22Rv1 (cell line): ENCODE measurements around the gene ELAPOR1.

Source experiments
- H3K27ac ChIP-seq: fragments of 450-650 bp; 2 replicates; pipeline ENCODE4 v1.5.1; 2017
- CTCF ChIP-seq: fragments of 450-650 bp; IDR thresholded peaks from 2 replicates; pipeline ENCODE4 v1.5.1; 2017; ENCODE audit warnings: mild to moderate bottlenecking
- ZFX ChIP-seq: fragments of 450-650 bp; IDR thresholded peaks from 2 replicates; pipeline ENCODE4 v1.6.1; 2017; ENCODE audit warnings: antibody characterized with exemption, borderline replicate concordance

ELAPOR1 gene

GRCh38 chr1:109160071-109160840 lies 46.3 kb downstream of the ELAPOR1 start:
- H3K27ac ChIP-seq: peak overlapping the region; percentile 66
- TF ChIP-seq ZFX: no peak

DNA sequence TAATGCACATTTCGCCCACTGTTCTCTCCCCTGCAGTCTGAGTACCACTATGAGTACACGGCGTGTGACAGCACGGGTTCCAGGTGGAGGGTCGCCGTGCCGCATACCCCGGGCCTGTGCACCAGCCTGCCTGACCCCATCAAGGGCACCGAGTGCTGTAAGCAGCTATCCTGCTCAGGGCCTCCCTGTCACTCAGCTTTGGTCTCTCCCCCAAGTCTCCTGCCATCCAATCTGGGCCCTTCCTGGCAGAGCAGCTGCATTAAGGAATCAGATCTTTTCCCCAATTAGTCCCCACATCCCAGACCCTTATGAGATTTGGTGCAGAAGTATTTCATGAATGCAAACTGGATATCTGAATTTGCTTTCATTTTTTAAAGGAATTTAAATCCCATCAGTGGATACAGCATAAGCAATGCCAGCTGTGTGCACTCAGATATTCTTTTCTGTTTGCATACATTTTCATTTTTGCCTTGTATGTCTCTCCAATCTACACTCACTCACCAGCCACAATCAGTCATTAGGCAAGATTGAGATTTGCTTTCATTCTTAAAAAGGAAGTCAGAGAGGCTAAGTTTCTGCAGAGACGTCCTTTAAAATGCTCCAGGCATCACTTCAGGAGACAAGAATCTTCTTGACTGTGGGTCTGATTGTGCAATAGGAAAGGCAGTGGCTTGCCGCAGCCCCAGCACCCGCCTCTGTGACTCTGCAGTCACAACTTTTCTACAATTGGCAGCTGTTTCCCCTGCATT lies 48.1 kb downstream of the ELAPOR1 start:
- TF ChIP-seq CTCF: no peak
- no peak for TF ChIP-seq ZFX
- no peak overlapping the region for H3K27ac ChIP-seq

GRCh38 chr1:109162626-109163025 lies 48.7 kb downstream of the ELAPOR1 start:
- TF ChIP-seq ZFX (no peak), CTCF (no peak)

GRCh38 chr1:109163551-109163950 lies 49.6 kb downstream of the ELAPOR1 start:
- no peak overlapping the region for H3K27ac ChIP-seq
- TF ChIP-seq CTCF: no peak
- no peak for TF ChIP-seq ZFX

More at GRCh38 chr1:109162626-109163025, 48.7 kb downstream of the ELAPOR1 start:
- no peak overlapping the region for H3K27ac ChIP-seq
